ENCODE results near the gene CXCL11. TPM values are rescaled to one million over a fixed set of nuclear protein-coding genes. Genes with fewer than 3 reads are reported as not detected.
A peak's percentile ranks its signal among the peaks of the same experiment; 100 is the strongest.

Gene CXCL11
- total RNA-seq, 2 experiments from 2014 or later, result not detected

GRCh38 chr4:76074993-76075600 is 39.2 kb upstream of the CXCL11 start:
- Mint-ChIP-seq H3K4me3 (no peak overlapping the region), H3K27me3 (no peaks in the 10 kb centered on the region), H3K9me3 (no peaks in the 10 kb centered on the region), H3K27ac (no peak overlapping the region), H3K36me3 (ENCODE audit: low read depth) (no peaks in the 10 kb centered on the region), H3K4me1 (ENCODE audit: low read depth) (no peaks in the 10 kb centered on the region)
- DNase-seq (no peak), ATAC-seq (no peak)
- ChIA-PET CTCF (interaction anchor here (2.5 to 4.1 kb wide), 2 partner anchors 12 to 79 kb away, joined by 11 to 19 read pairs; no protein-coding TSS in a partner anchor), POLR2A (interaction anchor here (0.8 to 1.1 kb wide), 2 partner anchors 9 to 181 kb away, joined by 3 read pairs; no protein-coding TSS in a partner anchor)
- intact Hi-C loops (cut with micrococcal nuclease), result no loop called here
- TF ChIP-seq, protein P1, sequence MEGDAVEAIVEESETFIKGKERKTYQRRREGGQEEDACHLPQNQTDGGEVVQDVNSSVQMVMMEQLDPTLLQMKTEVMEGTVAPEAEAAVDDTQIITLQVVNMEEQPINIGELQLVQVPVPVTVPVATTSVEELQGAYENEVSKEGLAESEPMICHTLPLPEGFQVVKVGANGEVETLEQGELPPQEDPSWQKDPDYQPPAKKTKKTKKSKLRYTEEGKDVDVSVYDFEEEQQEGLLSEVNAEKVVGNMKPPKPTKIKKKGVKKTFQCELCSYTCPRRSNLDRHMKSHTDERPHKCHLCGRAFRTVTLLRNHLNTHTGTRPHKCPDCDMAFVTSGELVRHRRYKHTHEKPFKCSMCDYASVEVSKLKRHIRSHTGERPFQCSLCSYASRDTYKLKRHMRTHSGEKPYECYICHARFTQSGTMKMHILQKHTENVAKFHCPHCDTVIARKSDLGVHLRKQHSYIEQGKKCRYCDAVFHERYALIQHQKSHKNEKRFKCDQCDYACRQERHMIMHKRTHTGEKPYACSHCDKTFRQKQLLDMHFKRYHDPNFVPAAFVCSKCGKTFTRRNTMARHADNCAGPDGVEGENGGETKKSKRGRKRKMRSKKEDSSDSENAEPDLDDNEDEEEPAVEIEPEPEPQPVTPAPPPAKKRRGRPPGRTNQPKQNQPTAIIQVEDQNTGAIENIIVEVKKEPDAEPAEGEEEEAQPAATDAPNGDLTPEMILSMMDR (IDR thresholded peaks at IDR 0.05), result no peak

DNA sequence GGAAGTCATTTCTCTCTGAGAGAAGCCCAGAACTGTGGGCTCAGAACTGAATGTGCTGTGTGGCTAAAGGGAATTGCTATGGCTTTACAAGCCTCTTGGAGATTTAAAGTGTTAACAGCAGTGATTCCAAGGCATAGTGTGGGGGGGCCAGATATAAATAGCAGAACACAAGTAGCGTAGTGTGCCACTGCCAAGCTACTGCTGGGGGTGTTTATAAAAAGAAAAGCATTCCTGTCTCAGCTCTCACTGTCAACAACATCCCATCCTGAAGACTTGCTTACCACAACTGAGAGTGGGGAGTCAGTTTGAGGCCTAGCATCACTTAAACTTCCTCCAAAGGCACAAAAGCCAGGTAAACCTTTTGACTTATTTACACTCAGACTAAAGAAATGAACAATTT is 38.6 kb upstream of the CXCL11 start, which contains the start of gene ART3:
ART3 (plus strand) TSS at position 242 of the 400 bp plus-strand sequence. CDS start 1,181 bp downstream, outside the sequence.
- CTCF ChIA-PET, result interaction anchor here (2.5 to 4.1 kb wide), 2 partner anchors 13 to 78 kb away, joined by 11 to 19 read pairs; no protein-coding TSS in a partner anchor

GRCh38 chr4:76072760-76073159 is 36.9 kb upstream of the CXCL11 start:
- no peaks in the 10 kb centered on the region for H3K4me1 Mint-ChIP-seq (ENCODE audit: low read depth)
- H3K27me3 Mint-ChIP-seq, result no peaks in the 10 kb centered on the region
- H3K4me3 Mint-ChIP-seq, result no peak overlapping the region
- intact Hi-C loops (cut with micrococcal nuclease), result no loop called here
- no peak for ATAC-seq
- ChIA-PET CTCF (no interaction called here), POLR2A (no interaction called here)
- H3K27ac Mint-ChIP-seq, result no peak overlapping the region
- TF ChIP-seq, protein P1 (IDR thresholded peaks at IDR 0.05), result no peak
- no peaks in the 10 kb centered on the region for H3K9me3 Mint-ChIP-seq
- H3K36me3 Mint-ChIP-seq (ENCODE audit: low read depth), result no peaks in the 10 kb centered on the region
- no peak for DNase-seq

More for the DNA sequence above, 38.6 kb upstream of the CXCL11 start, which contains the start of gene ART3:
- ATAC-seq, result no peak
- Mint-ChIP-seq H3K4me1 (ENCODE audit: low read depth) (no peaks in the 10 kb centered on the region), H3K27ac (no peak within 1 kb of the TSS), H3K4me3 (no peak within 1 kb of the TSS), H3K36me3 (ENCODE audit: low read depth) (no peaks in the 10 kb centered on the region), H3K27me3 (no peaks in the 10 kb centered on the region), H3K9me3 (no peaks in the 10 kb centered on the region)
- POLR2A ChIA-PET, result interaction anchor here (0.8 to 1.1 kb wide), 2 partner anchors 8 to 180 kb away, joined by 3 read pairs; no protein-coding TSS in a partner anchor
- intact Hi-C loops (cut with micrococcal nuclease), result no loop called here
- TF ChIP-seq, protein P1 (IDR thresholded peaks at IDR 0.05), result no peak
- no peak for DNase-seq

GRCh38 chr4:76067652-76068286 is 31.9 kb upstream of the CXCL11 start:
- Mint-ChIP-seq H3K4me1 (ENCODE audit: low read depth) (no peaks in the 10 kb centered on the region), H3K9me3 (no peaks in the 10 kb centered on the region), H3K4me3 (no peak overlapping the region), H3K36me3 (ENCODE audit: low read depth) (no peaks in the 10 kb centered on the region), H3K27me3 (peaks cover 1% of the 10 kb centered on the region), H3K27ac (no peak overlapping the region)
- intact Hi-C loops (cut with micrococcal nuclease), result loop anchor here (1.0 to 10.0 kb wide), 2 partner anchors 72 to 173 kb away; no protein-coding TSS in a partner anchor
- ATAC-seq (peak; percentile 87), DNase-seq (peak; percentile 87)
- ChIA-PET CTCF (interaction anchor here (0.7 to 2.2 kb wide), 14 partner anchors 9 to 171 kb away, joined by 3 to 51 read pairs (median 4); partner anchors contain the start of gene NAAA), POLR2A (no interaction called here)
- TF ChIP-seq, protein P1 (IDR thresholded peaks at IDR 0.05), result peak; percentile 74
